HepG2 (cell line): ENCODE measurements around the gene PEAK1. TPM values are rescaled to one million over a fixed set of nuclear protein-coding genes. Genes with fewer than 3 reads are reported as not detected.

Experiments
- ATAC-seq: fragments of 200-7000 bp; cut with Tn5 transposase; 3 replicates; pipeline ENCODE4 v1.9.1; 2020; ENCODE audit warnings: mild to moderate bottlenecking, moderate library complexity
- BruUV-seq: library from RNA; stranded (reverse); fragments of 400-500 nt; replicated peaks from 2 replicates; lab custom pipeline; 2021; lab: Mats Ljungman, UMichigan
- CTCF ChIA-PET: fragments of 300-600 bp; formaldehyde crosslinking; extraction: SDS; loops from one replicate; lab custom pipeline; 2021; ENCODE audit warnings: low total read pairs, inconsistent platforms, low intra/inter-chr PET ratio; lab: Yijun Ruan, JAX
- POLR2A ChIA-PET: fragments of 350-600 bp; sonication (Branson Sonifier 250); formaldehyde crosslinking; loops from one replicate; lab custom pipeline; 2020; ENCODE audit warnings: antibody characterized with exemption, inconsistent platforms; lab: Yijun Ruan, JAX
- DNase-seq: peaks from one replicate; pipeline ENCODE4 v3.0.0-alpha.2; 2015; ENCODE audit warnings: low spot score
- FAIRE-seq: peaks from 3 replicates; lab custom pipeline; 2011; peaks lifted over from hg19 to GRCh38; lab: Jason Lieb, UNC
- H2AFZ ChIP-seq: one replicate; pipeline ENCODE4 v1.6.1; 2011; ENCODE audit warnings: low read length, inconsistent platforms
- H3K27ac ChIP-seq: fragments of 300-600 bp; 3 replicates; pipeline ENCODE4 v1.8.0; 2011; ENCODE audit warnings: mixed run types, mild to moderate bottlenecking, mixed read lengths, low read length, inconsistent platforms; ENCODE audit not compliant: insufficient read depth; ENCODE audit errors: extremely low read length
- H3K27me3 ChIP-seq, 2 experiments: fragments of 200-600 bp in 1 of 2; 2 replicates in 1 of 2; 3 replicates in 1 of 2; pipeline versions ENCODE4 v1.6.0 to v1.8.0; 2011; ENCODE audit warnings: low read length in 2 of 2, mild to moderate bottlenecking in 2 of 2, moderate library complexity in 2 of 2, inconsistent platforms in 1 of 2; ENCODE audit not compliant: insufficient read depth in 2 of 2, control insufficient read depth in 1 of 2
- H3K36me3 ChIP-seq, 2 experiments: fragments of 200-600 bp in 1 of 2; replicated peaks in 1 of 2; 2 replicates in 1 of 2; 3 replicates in 1 of 2; pipeline versions ENCODE4 v1.5.1 to v1.8.0; 2011; ENCODE audit warnings: low read length in 2 of 2, inconsistent platforms in 1 of 2; ENCODE audit not compliant: insufficient read depth in 2 of 2, control insufficient read depth in 1 of 2
- H3K4me1 ChIP-seq: 2 replicates; pipeline ENCODE4 v1.5.1; 2012; ENCODE audit warnings: low read length, inconsistent platforms; ENCODE audit not compliant: insufficient read depth
- H3K4me2 ChIP-seq: 2 replicates; pipeline ENCODE4 v1.6.0; 2011; ENCODE audit warnings: low read depth, low read length, inconsistent platforms
- H3K4me3 ChIP-seq, 3 experiments: fragments of 200-600 bp in 1 of 3; sonication (generic), shearing (Covaris generic) in 1 of 3; replicated peaks in 1 of 3; 2 replicates each; pipeline ENCODE4 v1.5.1; 2011 to 2016; ENCODE audit warnings: low read length in 3 of 3, inconsistent platforms in 2 of 3, low read depth in 2 of 3, mild to moderate bottlenecking in 2 of 3, control low read depth in 1 of 3, mixed read lengths in 1 of 3; ENCODE audit not compliant: insufficient read depth in 1 of 3
- H3K79me2 ChIP-seq: one replicate; pipeline ENCODE4 v1.6.1; 2011; ENCODE audit warnings: low read length, inconsistent platforms; ENCODE audit not compliant: insufficient read depth
- H3K9ac ChIP-seq: 2 replicates; pipeline ENCODE4 v1.6.0; 2011; ENCODE audit warnings: mild to moderate bottlenecking, low read depth, low read length, inconsistent platforms; ENCODE audit not compliant: insufficient read depth
- H3K9me3 ChIP-seq: 2 replicates; pipeline ENCODE4 v1.5.1; 2012; ENCODE audit warnings: mild to moderate bottlenecking, low read length
- H4K20me1 ChIP-seq: 2 replicates; pipeline ENCODE4 v1.6.0; 2011; ENCODE audit warnings: inconsistent platforms, mild to moderate bottlenecking, low read length, moderate library complexity; ENCODE audit not compliant: insufficient read depth
- ETV6 ChIP-seq: sonication (generic); formaldehyde crosslinking; conservative IDR thresholded peaks from 2 replicates; pipeline ENCODE4 v1.4.0; 2020; ENCODE audit warnings: missing genetic modification reagents
- FOSL2 ChIP-seq: sonication (generic); formaldehyde crosslinking; IDR thresholded peaks from 2 replicates; pipeline ENCODE4 v1.4.0; 2020; ENCODE audit warnings: missing genetic modification reagents
- HOXA3 ChIP-seq: sonication (generic); formaldehyde crosslinking; IDR thresholded peaks from 2 replicates; pipeline ENCODE4 v1.5.0; 2020; ENCODE audit warnings: missing genetic modification reagents
- KAT8 ChIP-seq: IDR thresholded peaks from 2 replicates; pipeline ENCODE4 v1.6.1; 2016; ENCODE audit warnings: missing genetic modification reagents, missing compliant biosample characterization
- MTF2 ChIP-seq: sonication (generic); formaldehyde crosslinking; IDR thresholded peaks from 2 replicates; pipeline ENCODE4 v1.5.0; 2020; ENCODE audit warnings: missing genetic modification reagents, borderline replicate concordance
- NFATC3 ChIP-seq: sonication (generic); formaldehyde crosslinking; IDR thresholded peaks from 2 replicates; pipeline ENCODE4 v1.5.1; 2020; ENCODE audit warnings: mild to moderate bottlenecking, missing genetic modification reagents
- ZBTB43 ChIP-seq: sonication (generic); formaldehyde crosslinking; conservative IDR thresholded peaks from 2 replicates; pipeline ENCODE4 v1.4.0; 2020; ENCODE audit warnings: missing genetic modification reagents
- ZNF121 ChIP-seq: sonication (generic); formaldehyde crosslinking; IDR thresholded peaks from 2 replicates; pipeline ENCODE4 v1.5.0; 2020; ENCODE audit warnings: mild to moderate bottlenecking, missing genetic modification reagents
- WGBS: methylation state at CpG from one replicate; pipeline ENCODE4 v1.1.6; 2017; ENCODE audit warnings: low lambda C conversion rate; 5-methylcytosine and 5-hydroxymethylcytosine counted together
- in situ Hi-C: cut with HindIII; loops from 2 replicates; pipeline ENCODE4 v1.10.0; 2017; ENCODE audit warnings: low pct_unique_long_range_greater_than_20kb; ENCODE audit not compliant: extremely low pct_ligation_motif_present
- intact Hi-C: fragments of 100-400 bp; cut with micrococcal nuclease; formaldehyde crosslinking; loops from one replicate; pipeline ENCODE4 v1.10.0; 2022; ENCODE audit not compliant: unreplicated experiment
- polyA plus RNA-seq, 8 experiments: library from polyadenylated mRNA; depleted of rRNA in 3 of 8; stranded (reverse) in 7 of 8; unstranded in 1 of 8; fragments of >200 nt; fragmentation: Illumina TruSeq in 4 of 8; extraction: Trizol in 4 of 8; gene quantifications; 2 replicates each; pipeline versions ENCODE4 v1.2.1 to v1.2.3, GENCODE V29; 2011 to 2016; ENCODE audit warnings: low read depth in 4 of 8, missing spikeins in 1 of 8, mixed read lengths in 1 of 8; ENCODE audit not compliant: insufficient read depth in 1 of 8
- total RNA-seq, 5 experiments: library from RNA; depleted of rRNA; stranded (reverse); fragments of >200 nt; fragmentation: Illumina TruSeq; extraction: Trizol; gene quantifications; 2 replicates each; pipeline ENCODE4 v1.2.3, GENCODE V29; 2016; ENCODE audit warnings: low read depth in 1 of 5
- TF ChIP-seq, protein P1 (sequence below): IDR thresholded peaks from 2 replicates; pipeline ENCODE4 v1.6.1; 2016; ENCODE audit warnings: mild to moderate bottlenecking

Gene PEAK1
- total and polyA plus RNA-seq, 2 of the 13 experiments (the other 11 are each of a cell fraction or from before 2014, with no cell fraction given) = 6.0 to 6.6 TPM

DNA sequence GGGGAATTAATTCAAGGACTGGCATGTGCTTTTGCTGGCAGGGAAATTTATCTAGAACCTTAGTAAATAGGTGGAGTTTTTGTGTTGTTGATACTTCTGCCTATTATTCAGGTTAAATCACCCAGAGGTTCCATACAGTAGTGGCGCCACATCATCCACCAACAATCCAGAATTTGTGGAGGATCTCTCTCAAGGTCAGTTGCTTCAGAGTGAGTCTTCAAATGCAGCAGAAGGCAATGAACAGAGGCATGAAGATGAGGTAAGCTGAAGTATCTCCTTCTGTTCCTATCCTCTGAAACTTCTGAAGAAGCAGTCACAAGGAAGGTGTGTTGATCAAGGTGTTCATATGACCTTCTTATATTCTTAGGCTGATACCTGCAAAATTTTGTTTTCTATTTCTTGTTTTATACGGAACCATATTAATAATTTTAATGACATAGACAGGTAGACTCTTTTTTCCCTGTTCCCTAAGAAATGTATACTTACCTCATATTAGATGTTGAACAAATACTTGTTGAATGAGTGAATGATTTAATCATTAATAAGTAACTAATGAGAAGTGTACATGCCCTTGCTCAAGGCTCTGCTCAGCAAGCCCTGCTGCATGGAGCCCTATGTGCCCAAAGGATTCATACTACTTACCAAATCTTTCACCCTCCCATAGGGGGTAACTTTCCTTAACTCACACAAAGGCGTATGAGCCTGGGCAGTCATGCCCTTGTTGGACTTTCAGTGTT is 44.4 kb upstream of the PEAK1 start:
- Histone ChIP-seq H3K27ac (no peak overlapping the region), H3K36me3 (peaks cover 11 to 59% of the 10 kb centered on the region in 2 experiments; a peak in 4 of 5 replicates), H3K79me2 (no peaks in the 10 kb centered on the region), H3K9me3 (no peaks in the 10 kb centered on the region), H3K9ac (no peak overlapping the region), H4K20me1 (no peaks in the 10 kb centered on the region), H3K27me3 (no peaks in the 10 kb centered on the region), H2AFZ (no peak overlapping the region), H3K4me3 (no peak overlapping the region), H3K4me2 (no peak overlapping the region), H3K4me1 (peaks cover 5% of the 10 kb centered on the region; the same call in 1 of the 2 replicates)
- TF ChIP-seq, protein P1, sequence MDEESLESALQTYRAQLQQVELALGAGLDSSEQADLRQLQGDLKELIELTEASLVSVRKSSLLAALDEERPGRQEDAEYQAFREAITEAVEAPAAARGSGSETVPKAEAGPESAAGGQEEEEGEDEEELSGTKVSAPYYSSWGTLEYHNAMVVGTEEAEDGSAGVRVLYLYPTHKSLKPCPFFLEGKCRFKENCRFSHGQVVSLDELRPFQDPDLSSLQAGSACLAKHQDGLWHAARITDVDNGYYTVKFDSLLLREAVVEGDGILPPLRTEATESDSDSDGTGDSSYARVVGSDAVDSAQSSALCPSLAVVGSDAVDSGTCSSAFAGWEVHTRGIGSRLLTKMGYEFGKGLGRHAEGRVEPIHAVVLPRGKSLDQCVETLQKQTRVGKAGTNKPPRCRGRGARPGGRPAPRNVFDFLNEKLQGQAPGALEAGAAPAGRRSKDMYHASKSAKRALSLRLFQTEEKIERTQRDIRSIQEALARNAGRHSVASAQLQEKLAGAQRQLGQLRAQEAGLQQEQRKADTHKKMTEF (CRISPR knock-in tag) = no peak
- TF ChIP-seq ETV6 (CRISPR knock-in tag) (no peak), FOSL2 (CRISPR knock-in tag) (no peak), HOXA3 (no peak), KAT8 (CRISPR knock-in tag) (no peak), NFATC3 (CRISPR knock-in tag) (no peak), ZBTB43 (CRISPR knock-in tag) (no peak), ZNF121 (CRISPR knock-in tag) (no peak), MTF2 (no peak)
- DNase-seq = no peak
- no TSS peak for BruUV-seq
- 98% methylated on average over 3 of the region's 3 CpGs for WGBS
- ATAC-seq = no peak
- in situ Hi-C loops (no loop called here), intact Hi-C loops (no loop called here)
- CTCF ChIA-PET = no interaction called here
- POLR2A ChIA-PET = no interaction called here
- no peak for FAIRE-seq
